ENCODE results near the gene GIMAP1.

The GIMAP1 gene

GRCh38 chr7:150723467-150723866, 7.1 kb downstream of the GIMAP1 start:
- Histone ChIP-seq H3K4me3 (ENCODE audit: low read depth in 1 of 2, low read length in 2 of 2) (no peak overlapping the region), H3K9ac (ENCODE audit: low read depth, low read length) (no peak overlapping the region), H3K79me2 (ENCODE audit: insufficient read depth, low read length) (peaks cover 7% of the 10 kb centered on the region; the same call in 1 of the 2 replicates), H3K27ac (ENCODE audit: low read length) (no peak overlapping the region), H2AFZ (ENCODE audit: low read depth, low read length) (no peak overlapping the region), H3K4me2 (ENCODE audit: insufficient read depth, low read length) (no peak overlapping the region), H3K36me3 (ENCODE audit: insufficient read depth, low read length) (peaks cover 37% of the 10 kb centered on the region), H3K9me3 (ENCODE audit: insufficient read depth, low read length, severe bottlenecking) (peaks cover 12% of the 10 kb centered on the region), H3K27me3 (ENCODE audit: insufficient read depth, low read length, poor library complexity) (no peaks in the 10 kb centered on the region), H3K4me1 (ENCODE audit: insufficient read depth, low read length) (peaks cover 31% of the 10 kb centered on the region), H4K20me1 (ENCODE audit: insufficient read depth, low read length) (no peaks in the 10 kb centered on the region)
- TF ChIP-seq CTCF (IDR thresholded peaks at IDR 0.05; ENCODE audit: borderline replicate concordance, extremely low read depth, low read length, poor library complexity, severe bottlenecking) (no peak), EZH2 (IDR thresholded peaks at IDR 0.05; ENCODE audit: borderline replicate concordance, low read depth, low read length, severe bottlenecking) (no peak)
- DNase-seq = no peak
- no peak for ATAC-seq (ENCODE audit: insufficient read depth, low read depth)

- TF ChIP-seq CTCF (IDR thresholded peaks at IDR 0.05; ENCODE audit: borderline replicate concordance, extremely low read depth, low read length, poor library complexity, severe bottlenecking) = no peak
- no peak for TF ChIP-seq EZH2 (IDR thresholded peaks at IDR 0.05; ENCODE audit: borderline replicate concordance, low read depth, low read length, severe bottlenecking)
- Histone ChIP-seq H3K4me1 (ENCODE audit: insufficient read depth, low read length) (peaks cover 40% of the 10 kb centered on the region), H3K4me3 (ENCODE audit: low read depth in 1 of 2, low read length in 2 of 2) (no peak overlapping the region), H3K36me3 (ENCODE audit: insufficient read depth, low read length) (peaks cover 4% of the 10 kb centered on the region), H2AFZ (ENCODE audit: low read depth, low read length) (no peak overlapping the region), H4K20me1 (ENCODE audit: insufficient read depth, low read length) (no peaks in the 10 kb centered on the region), H3K27me3 (ENCODE audit: insufficient read depth, low read length, poor library complexity) (no peaks in the 10 kb centered on the region), H3K27ac (ENCODE audit: low read length) (no peak overlapping the region), H3K9ac (ENCODE audit: low read depth, low read length) (no peak overlapping the region), H3K79me2 (ENCODE audit: insufficient read depth, low read length) (no peaks in the 10 kb centered on the region), H3K9me3 (ENCODE audit: insufficient read depth, low read length, severe bottlenecking) (peaks cover 16% of the 10 kb centered on the region), H3K4me2 (ENCODE audit: insufficient read depth, low read length) (no peak overlapping the region)
- ATAC-seq (ENCODE audit: insufficient read depth, low read depth) (no peak), DNase-seq (no peak)
Observed at GRCh38 chr7:150727381-150727780, 11.0 kb downstream of the GIMAP1 start.

GRCh38 chr7:150728011-150728410, 11.6 kb downstream of the GIMAP1 start:
- H3K4me1 ChIP-seq (ENCODE audit: insufficient read depth, low read length) = peaks cover 44% of the 10 kb centered on the region
- TF ChIP-seq CTCF (IDR thresholded peaks at IDR 0.05; ENCODE audit: borderline replicate concordance, extremely low read depth, low read length, poor library complexity, severe bottlenecking) = no peak
- TF ChIP-seq EZH2 (IDR thresholded peaks at IDR 0.05; ENCODE audit: borderline replicate concordance, low read depth, low read length, severe bottlenecking) = no peak
- peaks cover 16% of the 10 kb centered on the region for H3K9me3 ChIP-seq (ENCODE audit: insufficient read depth, low read length, severe bottlenecking)
- no peak overlapping the region for H3K4me3 ChIP-seq (ENCODE audit: low read depth in 1 of 2, low read length in 2 of 2)
- no peak overlapping the region for H3K4me2 ChIP-seq (ENCODE audit: insufficient read depth, low read length)
- H3K27ac ChIP-seq (ENCODE audit: low read length) = no peak overlapping the region
- no peak for ATAC-seq (ENCODE audit: insufficient read depth, low read depth)
- H3K79me2 ChIP-seq (ENCODE audit: insufficient read depth, low read length) = no peaks in the 10 kb centered on the region
- no peak for DNase-seq
- no peak overlapping the region for H2AFZ ChIP-seq (ENCODE audit: low read depth, low read length)
- H3K9ac ChIP-seq (ENCODE audit: low read depth, low read length) = no peak overlapping the region
- H3K27me3 ChIP-seq (ENCODE audit: insufficient read depth, low read length, poor library complexity) = no peaks in the 10 kb centered on the region
- no peaks in the 10 kb centered on the region for H3K36me3 ChIP-seq (ENCODE audit: insufficient read depth, low read length)
- H4K20me1 ChIP-seq (ENCODE audit: insufficient read depth, low read length) = no peaks in the 10 kb centered on the region

- H3K27me3 ChIP-seq (ENCODE audit: insufficient read depth, low read length, poor library complexity) = no peaks in the 10 kb centered on the region
- H3K9me3 ChIP-seq (ENCODE audit: insufficient read depth, low read length, severe bottlenecking) = peaks cover 16% of the 10 kb centered on the region
- no peak for TF ChIP-seq EZH2 (IDR thresholded peaks at IDR 0.05; ENCODE audit: borderline replicate concordance, low read depth, low read length, severe bottlenecking)
- no peak for TF ChIP-seq CTCF (IDR thresholded peaks at IDR 0.05; ENCODE audit: borderline replicate concordance, extremely low read depth, low read length, poor library complexity, severe bottlenecking)
- H3K79me2 ChIP-seq (ENCODE audit: insufficient read depth, low read length) = no peaks in the 10 kb centered on the region
- H3K36me3 ChIP-seq (ENCODE audit: insufficient read depth, low read length) = no peaks in the 10 kb centered on the region
- peaks cover 47% of the 10 kb centered on the region for H3K4me1 ChIP-seq (ENCODE audit: insufficient read depth, low read length)
- H3K27ac ChIP-seq (ENCODE audit: low read length) = no peak overlapping the region
- ATAC-seq (ENCODE audit: insufficient read depth, low read depth) = no peak
- H3K9ac ChIP-seq (ENCODE audit: low read depth, low read length) = no peak overlapping the region
- no peak overlapping the region for H3K4me3 ChIP-seq (ENCODE audit: low read depth in 1 of 2, low read length in 2 of 2)
- no peak overlapping the region for H3K4me2 ChIP-seq (ENCODE audit: insufficient read depth, low read length)
- no peak for DNase-seq
- no peaks in the 10 kb centered on the region for H4K20me1 ChIP-seq (ENCODE audit: insufficient read depth, low read length)
- no peak overlapping the region for H2AFZ ChIP-seq (ENCODE audit: low read depth, low read length)
Observed at GRCh38 chr7:150728609-150729008, 12.2 kb downstream of the GIMAP1 start.
